GM21423 (cell line): Measurements from ENCODE around the gene PRKG1.

Experiments used
- ATAC-seq: cut with Tn5 transposase; IDR thresholded peaks from one replicate; pipeline ENCODE4 v1.9.1; 2021; ENCODE audit warnings: mild to moderate bottlenecking, moderate library complexity; ENCODE audit not compliant: unreplicated experiment

The PRKG1 gene

DNA sequence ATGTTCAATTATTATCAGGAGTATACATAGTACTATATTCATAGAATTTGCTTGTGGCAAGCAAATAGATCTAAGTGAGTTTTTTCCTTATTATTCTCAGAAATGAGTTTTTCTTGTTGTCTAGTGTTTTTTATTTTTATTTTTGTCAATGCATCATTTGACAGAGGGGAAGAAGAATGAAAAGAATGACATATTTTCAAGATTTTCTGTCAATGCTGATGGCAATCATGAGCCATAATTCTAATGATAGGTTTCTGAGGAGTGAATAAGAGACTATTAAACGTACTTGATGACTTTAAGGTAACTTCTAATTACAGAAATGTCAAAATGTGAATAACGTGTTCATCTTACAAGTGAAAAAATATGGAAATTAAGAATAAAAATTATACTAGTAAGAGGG lies 769.7 kb downstream of the PRKG1 start:
- ATAC-seq = no peak

GRCh38 chr10:51846856-51847506 lies 772.7 kb downstream of the PRKG1 start:
- no peak for ATAC-seq

GRCh38 chr10:51852297-51852696 lies 778.0 kb downstream of the PRKG1 start:
- no peak for ATAC-seq

- ATAC-seq = no peak
Measured at GRCh38 chr10:51857305-51857704, 783.0 kb downstream of the PRKG1 start.

DNA sequence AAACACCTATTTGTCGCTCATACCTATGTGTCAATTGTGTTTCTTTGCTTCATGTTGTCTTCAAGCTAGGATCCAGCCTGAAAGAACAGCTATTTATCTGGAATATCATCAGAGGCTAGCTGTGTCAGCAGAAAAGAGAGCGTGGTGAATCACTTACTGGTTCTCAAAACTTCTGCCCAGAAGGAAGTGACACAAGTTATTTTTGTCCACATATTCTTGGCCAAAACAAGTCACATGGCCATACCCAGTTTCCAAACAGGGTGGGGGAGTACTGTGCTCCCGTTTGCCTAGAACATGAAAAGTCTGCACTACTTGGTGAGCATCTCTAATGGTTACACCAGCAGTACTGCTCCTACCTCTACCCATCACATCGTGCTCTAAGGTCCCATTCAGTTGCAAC lies 786.0 kb downstream of the PRKG1 start:
- ATAC-seq = peak; percentile 62

DNA sequence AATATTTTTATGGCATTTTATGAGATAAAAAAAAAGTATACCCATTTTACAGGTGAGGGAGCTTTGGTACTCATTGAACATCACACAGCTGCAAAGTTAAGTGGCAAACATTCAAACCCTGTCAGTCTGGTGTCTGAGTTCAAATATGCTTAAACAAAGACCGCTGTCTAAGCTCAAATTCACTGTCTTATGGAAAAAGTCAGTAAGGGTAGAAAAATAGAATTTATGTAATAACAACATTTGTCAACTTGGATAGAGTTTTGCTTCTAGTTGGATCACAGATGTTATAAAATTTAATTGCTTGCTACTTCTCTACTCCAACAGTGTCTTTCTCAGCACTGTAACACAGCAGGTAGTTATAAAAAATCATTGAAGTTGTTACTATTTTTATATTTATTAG lies 786.8 kb downstream of the PRKG1 start:
- no peak for ATAC-seq

- no peak for ATAC-seq
Measured at GRCh38 chr10:51861731-51862130, 787.4 kb downstream of the PRKG1 start.

DNA sequence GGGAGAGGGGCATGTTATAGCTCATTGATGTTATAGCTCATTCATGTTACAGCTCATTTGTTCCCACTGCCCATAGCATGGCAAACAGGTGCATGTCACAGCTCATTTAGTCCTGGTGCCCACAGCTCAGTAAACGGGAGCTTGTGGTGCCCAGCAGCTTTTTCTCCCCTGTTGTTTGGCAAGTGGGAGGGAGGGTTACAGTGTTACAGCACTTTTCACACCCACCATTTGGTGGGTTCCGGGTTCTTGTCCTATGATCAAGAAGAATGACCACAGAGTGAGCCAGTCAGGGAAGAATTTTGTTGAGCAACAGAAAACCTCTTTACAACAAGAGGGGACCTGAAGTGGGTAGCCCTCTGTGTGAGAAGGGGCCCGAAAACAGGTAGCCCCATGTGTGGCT lies 787.9 kb downstream of the PRKG1 start:
- ATAC-seq = no peak

DNA sequence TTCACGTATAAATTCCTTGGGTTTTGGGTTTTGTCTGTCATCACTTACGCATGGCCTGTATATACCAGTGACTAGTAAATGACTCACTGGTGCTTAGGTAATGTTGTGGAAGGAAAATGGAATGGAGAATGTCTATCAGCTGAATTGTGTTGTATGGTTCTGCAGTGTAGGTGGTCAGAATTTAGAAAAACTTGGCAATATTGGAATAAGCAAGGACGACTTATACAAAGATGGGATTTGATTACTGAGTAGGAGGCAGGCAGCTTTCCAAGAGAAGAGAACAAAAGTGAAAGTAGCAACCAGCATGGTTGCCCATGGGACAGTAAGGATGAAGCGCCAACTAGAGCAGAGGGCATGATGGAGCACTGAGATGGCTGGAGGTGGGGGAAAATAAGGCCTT lies 793.7 kb downstream of the PRKG1 start:
- ATAC-seq = no peak

- ATAC-seq = no peak
Measured at GRCh38 chr10:51874131-51874530, 799.8 kb downstream of the PRKG1 start.

- no peak for ATAC-seq
Measured at GRCh38 chr10:51875610-51876009, 801.3 kb downstream of the PRKG1 start.

GRCh38 chr10:51876503-51876902 lies 802.2 kb downstream of the PRKG1 start:
- ATAC-seq = no peak

GRCh38 chr10:51876979-51877378 lies 802.7 kb downstream of the PRKG1 start:
- no peak for ATAC-seq

- no peak for ATAC-seq
Measured at GRCh38 chr10:51877636-51878035, 803.3 kb downstream of the PRKG1 start.

DNA sequence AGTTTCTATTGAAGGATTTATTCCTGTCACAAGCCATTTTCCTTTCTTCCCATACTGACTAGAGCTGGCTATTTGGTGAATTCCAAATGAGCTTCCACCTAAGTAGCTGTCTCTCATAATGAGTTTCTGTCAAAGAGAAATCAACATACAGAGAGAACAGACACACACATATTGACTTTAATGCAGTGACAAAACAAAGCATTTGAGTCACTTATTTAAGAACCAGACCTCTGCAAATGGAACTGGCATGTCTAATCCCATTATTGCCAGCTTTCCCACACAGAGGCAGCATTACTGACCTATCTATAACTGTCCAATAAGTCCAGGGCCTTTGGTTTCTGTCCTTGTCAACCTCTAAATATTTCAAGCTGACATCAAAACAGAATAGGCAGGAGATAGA lies 804.4 kb downstream of the PRKG1 start:
- ATAC-seq = peak; percentile 1

- peak; percentile 90 for ATAC-seq
Measured at GRCh38 chr10:51879238-51879637, 805.0 kb downstream of the PRKG1 start.

DNA sequence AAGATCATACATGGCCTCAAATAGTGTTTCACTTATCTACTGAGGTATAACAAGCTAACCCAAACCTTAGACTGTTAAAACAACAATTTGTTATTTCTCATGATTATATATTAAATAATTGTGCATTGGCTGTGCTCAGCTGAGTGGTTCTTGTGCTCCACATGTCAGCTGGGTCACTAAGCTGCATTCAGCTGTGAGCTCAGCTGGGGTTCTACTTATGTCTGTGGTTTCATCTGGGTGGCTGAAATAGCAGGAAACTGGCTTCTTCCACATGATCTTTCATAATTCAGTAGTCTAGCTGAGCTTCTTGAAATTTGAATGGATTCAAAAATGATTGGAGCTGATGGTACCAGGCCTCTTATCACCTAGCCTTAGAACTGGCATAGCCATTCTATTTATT lies 806.9 kb downstream of the PRKG1 start:
- ATAC-seq = no peak

GRCh38 chr10:51886438-51887068 lies 812.3 kb downstream of the PRKG1 start:
- ATAC-seq = no peak

GRCh38 chr10:51888263-51888662 lies 814.0 kb downstream of the PRKG1 start:
- no peak for ATAC-seq

- ATAC-seq = no peak
Measured at GRCh38 chr10:51892313-51892712, 818.0 kb downstream of the PRKG1 start.

- peak; percentile 72 for ATAC-seq
Measured at GRCh38 chr10:51892965-51893658, 818.8 kb downstream of the PRKG1 start.
